Stimulated activated CD4-positive, alpha-beta T cell treated with anti-CD3 and anti-CD28 coated beads, Interleukin-12 subunit alpha, Interleukin-12 subunit beta, amount 100 ng/mL, for 4 hours (primary cell): ENCODE results near the gene IGFBP1.
"Not testable (repeated sequence)": the region's sequence is repeated elsewhere in the genome, so short reads cannot be mapped to it uniquely, and the experiment has no call there.

Experiments
- DNase-seq: peaks from one replicate; pipeline ENCODE4 v3.0.0-alpha.2; 2020

Gene IGFBP1

DNA sequence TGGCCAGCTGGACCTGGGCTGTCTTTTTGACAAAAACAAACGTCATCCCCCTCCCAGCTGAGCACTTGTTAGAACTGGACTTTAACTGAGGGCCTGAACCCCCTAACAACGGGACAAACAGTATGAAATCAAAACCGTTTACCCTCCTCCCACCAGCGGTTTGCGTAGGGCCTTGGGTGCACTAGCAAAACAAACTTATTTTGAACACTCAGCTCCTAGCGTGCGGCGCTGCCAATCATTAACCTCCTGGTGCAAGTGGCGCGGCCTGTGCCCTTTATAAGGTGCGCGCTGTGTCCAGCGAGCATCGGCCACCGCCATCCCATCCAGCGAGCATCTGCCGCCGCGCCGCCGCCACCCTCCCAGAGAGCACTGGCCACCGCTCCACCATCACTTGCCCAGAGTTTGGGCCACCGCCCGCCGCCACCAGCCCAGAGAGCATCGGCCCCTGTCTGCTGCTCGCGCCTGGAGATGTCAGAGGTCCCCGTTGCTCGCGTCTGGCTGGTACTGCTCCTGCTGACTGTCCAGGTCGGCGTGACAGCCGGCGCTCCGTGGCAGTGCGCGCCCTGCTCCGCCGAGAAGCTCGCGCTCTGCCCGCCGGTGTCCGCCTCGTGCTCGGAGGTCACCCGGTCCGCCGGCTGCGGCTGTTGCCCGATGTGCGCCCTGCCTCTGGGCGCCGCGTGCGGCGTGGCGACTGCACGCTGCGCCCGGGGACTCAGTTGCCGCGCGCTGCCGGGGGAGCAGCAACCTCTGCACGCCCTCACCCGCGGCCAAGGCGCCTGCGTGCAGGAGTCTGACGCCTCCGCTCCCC is at the start of gene IGFBP1:
TSS of gene IGFBP1 (plus strand) at position 304 of the 808 bp plus-strand sequence. CDS start at position 469, 165 bp downstream.
- DNase-seq = no peak

DNA sequence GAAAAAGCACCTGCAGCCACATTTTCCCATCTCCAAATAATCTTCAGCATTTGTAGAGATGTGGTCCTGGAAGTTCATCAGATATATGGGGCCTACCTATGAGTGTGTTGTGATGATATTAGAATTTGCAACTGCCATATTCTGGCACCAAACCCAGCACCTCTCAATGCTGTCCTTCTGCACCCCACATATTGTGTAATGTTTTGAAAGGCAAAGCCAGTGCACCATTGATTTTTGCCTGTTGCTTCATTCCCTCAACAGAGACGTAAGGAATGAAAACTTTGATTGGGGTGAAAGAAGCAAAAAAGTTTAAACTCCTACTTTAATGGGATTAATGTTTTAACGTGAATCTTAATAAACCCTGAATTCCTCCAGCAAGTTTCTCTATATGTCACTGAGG is 49.4 kb upstream of the IGFBP1 start:
- DNase-seq = not testable (repeated sequence)

DNA sequence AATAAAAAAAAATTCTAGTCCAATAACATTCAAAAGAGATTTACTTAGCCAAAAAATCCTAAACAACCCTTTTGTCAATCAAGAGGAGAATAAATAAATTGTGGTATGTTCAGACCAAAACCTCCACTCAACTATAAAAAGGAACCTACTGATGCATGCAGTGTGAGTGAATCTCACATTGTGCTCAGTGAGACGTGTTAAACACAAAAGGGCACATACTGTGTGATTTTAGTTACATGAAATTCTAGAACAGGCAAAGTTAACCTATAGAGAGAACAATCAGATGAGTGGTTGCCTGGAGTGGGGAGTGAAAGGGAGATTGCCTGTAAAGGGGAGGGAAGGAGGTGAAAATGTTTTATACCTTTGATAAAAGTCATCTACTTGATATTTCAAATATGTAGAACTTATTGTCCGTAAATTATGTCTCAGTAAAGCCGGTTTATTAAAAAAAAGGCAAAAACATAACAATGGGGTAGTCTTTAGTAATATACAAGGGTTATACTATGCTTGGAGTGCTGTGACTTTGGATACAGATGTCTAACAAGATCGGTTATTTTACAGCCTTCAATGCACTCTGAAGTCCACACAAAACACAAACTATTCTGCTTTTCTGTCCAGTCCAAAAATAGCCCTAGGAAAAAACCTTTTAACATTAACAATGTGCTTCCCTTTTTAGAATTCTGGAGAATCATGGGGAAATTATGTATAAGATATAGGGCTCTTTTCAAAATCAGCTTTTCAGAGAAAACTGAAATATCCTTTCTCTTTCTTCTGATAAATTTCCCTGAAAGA is 46.2 kb upstream of the IGFBP1 start:
- DNase-seq = not testable (repeated sequence)

DNA sequence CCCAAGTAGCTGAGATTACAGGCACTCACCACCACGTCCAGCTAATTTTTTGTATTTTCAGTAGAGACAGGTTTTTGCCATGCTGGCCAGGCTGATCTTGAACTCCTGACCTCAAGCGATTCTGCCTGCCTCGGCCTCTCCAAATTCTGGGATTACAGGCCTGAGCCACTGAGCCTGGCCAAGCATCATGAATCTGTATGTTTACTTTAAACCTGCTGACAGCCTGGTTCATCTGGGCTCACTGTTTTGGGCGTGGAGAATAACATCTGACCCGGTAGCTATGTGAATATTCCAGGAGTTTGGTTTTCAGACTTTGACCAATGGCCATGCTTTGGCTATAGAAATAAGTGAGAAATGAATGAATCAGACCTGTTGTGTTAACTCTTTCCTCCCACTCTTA is 41.8 kb upstream of the IGFBP1 start:
- not testable (repeated sequence) for DNase-seq

DNA sequence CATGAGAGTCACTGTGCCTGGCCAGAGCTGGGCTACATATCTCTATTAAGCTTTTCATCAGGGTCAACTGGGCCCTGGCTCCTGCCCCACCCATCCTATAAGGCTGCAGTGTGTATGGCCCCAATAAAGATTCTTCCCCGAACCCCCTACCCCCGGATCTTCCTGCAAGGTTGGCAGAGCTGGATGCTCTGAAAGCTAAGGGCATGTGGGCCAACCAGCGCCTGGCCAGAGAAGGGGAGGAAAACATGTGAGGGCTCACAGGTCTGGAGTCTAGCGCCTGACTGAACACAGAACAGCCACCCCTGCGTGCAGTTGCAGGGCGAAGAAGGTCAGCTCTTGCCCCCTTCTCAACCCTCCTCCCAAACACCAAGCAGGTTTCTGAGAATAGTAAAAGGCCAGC is 39.6 kb upstream of the IGFBP1 start:
- DNase-seq = not testable (repeated sequence)

DNA sequence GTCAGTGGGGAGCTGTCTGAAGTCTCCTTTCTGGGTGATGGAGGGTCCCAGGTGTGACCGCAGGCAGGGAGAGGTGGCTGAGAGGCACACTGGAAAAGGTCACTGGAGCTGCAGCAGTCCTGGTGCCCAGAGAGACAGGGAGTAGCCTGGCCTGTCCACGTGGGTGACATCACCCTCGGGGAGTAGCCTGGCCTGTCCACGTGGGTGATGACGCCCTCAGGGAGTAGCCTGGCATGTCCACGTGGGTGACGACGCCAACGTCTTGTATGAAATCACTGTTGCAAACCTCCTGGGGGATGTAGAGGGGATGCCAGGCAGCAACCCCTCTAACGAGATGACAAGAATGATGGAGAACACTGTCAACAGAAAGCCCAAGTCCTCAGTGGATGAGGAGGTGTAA is 35.3 kb upstream of the IGFBP1 start:
- not testable (repeated sequence) for DNase-seq

DNA sequence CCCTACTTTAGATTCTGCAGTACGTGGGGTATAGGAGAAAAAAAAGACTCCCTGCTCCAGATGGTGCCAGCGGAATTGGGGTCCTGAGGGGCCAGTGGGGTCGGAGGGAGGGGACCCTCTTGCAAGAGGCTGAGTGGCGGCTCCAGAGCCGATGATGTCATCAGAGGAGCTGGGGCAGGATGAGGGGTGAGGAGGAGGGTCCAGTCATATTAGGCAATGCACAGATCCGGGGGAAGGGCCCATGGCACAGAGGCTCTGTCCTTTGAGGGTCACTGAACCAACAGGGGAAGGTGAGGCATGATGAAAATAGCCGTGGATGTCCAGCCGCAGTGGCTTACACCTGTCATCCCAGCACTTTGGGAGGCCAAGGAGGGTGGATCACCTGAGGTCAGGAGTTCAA is 34.8 kb upstream of the IGFBP1 start:
- not testable (repeated sequence) for DNase-seq

DNA sequence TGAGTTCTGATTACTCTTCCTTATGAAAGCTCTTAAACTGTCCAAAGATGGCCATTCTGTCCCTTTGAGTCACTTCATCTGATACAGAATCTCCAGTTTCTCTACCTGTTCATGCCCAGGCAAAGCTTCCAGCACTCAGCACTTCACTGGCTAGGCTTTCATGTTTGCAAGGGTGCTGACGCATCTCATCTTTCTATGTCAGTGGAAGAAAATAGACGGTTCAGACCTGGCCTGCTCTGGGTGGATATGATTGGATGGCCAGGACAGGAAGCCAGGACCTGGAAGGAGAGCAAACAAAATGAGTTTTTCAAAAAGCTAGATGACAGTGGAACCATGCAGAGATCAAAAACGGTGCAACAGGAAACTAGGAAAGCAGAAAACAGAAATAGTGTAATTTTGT is 32.6 kb upstream of the IGFBP1 start:
- DNase-seq = not testable (repeated sequence)

DNA sequence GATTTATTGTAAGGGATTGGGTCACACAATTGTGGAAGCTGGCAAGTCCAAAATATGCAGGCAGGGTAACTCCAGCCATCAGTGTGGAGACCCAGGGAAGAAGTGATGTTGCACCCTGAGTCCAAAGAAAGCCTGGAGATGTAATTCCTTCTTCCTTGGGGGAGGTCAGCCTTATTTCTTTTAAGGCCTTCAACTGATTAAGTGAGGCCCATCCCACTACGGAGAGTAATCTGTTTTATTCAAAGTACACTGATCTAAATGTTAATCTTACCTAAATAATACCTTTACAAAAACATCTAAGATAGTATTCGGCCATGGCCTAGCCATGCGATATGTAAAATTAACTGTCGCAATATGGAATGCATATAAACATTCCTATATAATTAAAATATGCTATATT is 31.4 kb upstream of the IGFBP1 start:
- DNase-seq = not testable (repeated sequence)

DNA sequence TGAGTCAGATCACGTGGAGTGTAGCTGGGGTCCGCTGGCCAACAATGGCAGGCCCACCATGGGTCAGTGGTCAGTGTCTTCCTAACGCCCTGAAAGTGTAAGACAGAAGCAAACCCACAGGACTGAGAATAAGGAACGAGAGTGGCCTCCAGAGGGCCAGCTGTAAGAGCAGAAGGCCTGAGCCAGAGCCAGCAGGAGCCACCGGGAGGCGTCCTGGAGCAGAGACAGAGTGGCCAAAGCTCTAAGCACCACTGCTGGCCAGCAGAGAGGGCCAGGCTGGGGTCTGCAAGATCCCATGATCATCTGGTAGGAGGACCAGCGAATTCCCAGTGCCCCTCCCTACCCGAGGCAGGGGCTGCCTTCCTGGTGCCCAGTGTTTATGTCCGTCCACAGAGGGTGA is 24.6 kb upstream of the IGFBP1 start:
- no peak for DNase-seq

DNA sequence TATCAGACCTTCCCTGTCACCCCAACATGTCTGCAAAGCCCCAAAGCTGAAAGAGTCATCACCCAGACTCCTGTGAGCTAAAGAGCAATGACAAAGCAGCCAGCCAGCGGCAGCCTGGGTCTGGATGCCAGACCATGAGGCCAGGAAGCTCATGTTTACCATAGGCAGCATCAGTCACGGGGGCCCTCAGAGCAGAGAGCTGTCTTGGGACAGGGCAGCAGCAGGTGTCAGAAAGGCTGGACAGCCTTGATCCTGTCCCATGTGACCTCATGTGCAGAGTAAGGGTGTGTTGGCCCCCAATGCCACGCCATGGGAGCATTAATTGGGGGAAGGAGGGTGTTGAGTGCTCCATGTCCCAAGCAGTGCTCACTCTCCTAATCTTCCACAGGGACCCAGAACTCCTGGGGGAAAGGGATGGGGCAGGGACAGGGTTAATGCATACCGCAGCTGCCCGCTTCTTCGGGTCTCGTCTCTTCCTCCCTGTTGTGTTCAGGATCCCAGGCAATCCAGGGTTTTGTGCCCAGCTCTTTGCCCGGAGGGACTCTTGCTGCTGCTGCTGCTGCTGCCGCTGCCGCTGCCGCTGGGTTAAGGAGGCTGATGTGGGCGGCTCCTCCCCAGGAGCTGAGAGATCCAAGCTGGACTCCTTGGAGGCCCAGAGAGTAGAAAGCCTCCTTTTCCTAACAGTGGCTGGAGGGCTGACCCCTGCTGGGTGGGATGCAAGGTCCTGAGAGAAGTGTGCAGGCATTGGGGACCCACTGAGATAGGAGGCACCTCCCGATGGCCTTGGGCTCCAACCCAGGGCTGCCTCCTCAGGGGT is 22.5 kb upstream of the IGFBP1 start:
- DNase-seq = no peak

DNA sequence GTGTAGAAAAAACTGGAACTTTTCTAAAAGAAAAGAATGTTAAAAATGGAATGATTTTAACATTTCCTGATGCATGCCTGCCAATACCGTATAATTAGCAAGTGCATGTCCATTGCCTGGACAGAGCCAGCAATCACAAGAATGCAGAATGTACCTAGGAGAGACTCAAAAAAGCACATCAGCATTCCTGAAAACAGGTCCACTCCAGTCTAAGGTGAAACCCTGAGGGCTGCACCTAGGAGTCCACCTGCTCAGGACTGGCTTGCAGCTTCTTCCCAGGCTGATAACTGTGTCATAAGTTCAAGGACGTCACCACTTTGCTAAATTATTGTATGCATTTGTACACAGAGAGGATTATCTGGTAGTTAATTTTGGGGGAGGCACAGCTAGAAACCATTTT is 20.8 kb upstream of the IGFBP1 start:
- DNase-seq = no peak

DNA sequence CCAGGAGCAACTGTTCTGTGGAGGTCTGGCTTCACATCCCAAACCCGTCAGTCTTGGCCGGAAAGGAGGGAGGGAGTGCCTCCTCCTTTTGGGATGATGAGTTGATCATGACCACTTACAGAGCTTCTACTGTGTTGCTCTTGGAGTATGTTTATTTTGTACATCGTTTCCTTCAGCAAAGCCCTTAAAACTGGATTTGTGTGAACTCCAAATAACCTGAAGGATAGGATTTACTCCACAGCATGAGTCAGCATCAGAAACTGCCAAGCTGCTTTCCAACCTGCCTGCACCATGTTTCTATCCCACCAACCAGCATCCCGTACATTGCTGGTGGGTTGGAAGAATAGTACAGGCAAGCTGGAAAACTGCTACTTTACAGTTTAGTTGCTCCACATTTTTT is 18.9 kb upstream of the IGFBP1 start:
- no peak for DNase-seq

DNA sequence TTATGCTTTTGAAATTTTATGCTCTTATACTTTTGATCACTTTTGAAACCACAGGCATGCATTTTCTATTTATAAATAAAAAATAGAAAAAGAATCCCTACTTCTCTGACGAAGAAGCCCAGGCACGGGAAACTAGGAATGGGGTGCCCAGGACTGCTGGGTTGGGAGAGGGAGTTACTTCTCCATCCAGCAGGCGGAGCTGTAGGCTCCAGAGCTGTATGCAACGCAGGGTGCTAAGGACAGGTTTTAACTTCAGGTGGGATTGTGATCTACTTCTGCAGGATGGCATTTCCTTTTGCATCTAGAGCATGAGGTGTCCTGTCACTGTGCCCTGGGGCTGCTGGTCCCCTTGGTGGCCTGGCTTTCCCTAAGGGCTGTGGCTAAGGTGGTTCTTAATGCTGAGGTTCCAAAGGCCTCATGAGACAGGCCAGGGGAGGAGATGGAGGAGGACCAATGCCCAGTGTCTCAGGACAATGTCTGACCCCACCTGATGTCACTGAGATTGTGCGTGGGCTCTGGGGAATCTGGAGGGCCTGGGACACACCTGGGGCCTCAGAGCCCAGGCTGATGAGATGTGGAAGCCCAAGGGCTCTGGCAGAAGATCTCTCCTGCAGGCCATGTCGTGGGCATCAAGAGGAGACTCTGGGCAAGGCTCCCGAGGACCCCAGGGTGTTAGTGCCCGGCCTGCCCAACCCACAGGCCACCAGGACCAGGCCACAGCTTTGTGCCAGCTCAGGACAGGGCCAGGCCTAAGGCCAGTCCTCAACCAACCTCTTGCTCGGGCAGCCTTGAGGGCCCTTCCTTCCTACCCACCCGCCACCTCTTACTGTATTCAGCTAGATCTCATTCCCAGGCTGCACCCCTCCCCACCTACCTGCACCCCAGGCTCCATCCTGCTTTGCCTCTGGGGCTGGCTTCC is 15.9 kb upstream of the IGFBP1 start:
- DNase-seq = no peak

DNA sequence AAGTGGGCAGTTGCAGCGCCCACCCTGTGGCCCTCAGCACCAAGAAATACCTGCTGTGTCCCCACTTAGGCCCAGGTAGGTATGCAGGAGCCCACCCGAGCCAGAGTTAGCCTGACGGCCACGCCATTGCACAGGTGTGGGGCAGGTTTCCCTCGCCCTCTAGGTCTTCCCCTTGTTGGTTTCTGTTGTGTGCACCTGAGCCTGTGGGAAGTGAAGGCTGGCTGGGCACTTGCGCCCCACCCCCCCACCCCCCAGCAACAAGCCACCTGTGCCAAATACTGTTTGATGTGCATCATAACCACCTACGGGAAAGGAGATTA is 15.3 kb upstream of the IGFBP1 start, which contains the start of gene CCDC201:
TSS of gene CCDC201 (minus strand) at position 48 of the 320 bp plus-strand sequence. CDS start 75 bp downstream, outside the sequence.
- DNase-seq = no peak

DNA sequence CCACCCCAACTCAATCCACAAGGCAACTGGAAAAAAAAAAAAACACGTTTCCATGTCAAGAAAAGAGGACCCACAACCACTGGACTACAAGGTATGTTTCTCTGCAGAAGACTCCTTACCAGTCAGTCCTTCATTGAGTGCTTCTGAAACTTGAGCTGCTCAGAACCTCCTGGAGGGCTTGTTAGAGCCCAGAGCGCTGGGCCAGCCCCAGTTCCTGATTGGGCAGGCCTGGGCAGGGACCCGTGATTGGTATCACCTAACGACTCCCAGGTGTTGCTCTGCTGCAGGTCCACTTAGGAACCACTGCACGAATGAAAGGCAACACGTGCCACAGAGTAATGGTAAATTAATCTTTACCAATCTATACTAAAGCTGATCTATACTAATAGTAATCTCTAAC is 14.9 kb upstream of the IGFBP1 start:
- DNase-seq = no peak

DNA sequence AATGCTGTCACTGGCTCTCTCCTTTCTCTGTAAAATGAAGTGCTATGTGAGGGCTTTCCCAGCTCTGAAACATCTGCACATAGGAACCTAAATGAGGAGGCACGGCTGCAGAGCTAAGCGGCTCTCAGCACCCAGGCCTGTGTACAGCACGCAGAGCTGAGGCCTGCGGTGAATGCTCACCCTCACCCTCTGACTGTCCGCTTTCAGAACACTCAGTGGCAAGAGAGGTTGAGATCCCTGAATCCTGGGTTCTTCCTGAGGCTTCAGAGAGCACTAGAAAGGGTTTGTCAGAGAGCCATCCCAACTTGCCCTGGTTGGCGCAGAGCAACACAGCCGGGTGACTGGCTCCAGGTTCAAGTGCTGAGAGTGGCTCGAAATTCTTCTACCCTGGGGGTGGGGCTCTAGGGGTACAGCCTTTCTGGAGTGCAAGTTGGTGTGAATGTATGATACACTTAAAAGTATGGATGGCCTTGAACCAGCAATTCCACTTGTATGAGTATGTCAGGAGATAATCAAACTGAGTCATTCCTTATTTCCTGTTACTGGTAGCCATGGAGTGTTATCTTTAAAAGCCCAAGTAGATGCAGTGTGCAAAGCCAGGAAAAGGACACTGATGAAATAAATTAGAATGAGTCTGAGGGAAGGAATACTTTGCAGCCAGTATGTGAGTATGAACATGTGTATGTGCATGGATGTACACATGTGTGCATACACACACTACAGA is 13.7 kb upstream of the IGFBP1 start:
- no peak for DNase-seq

DNA sequence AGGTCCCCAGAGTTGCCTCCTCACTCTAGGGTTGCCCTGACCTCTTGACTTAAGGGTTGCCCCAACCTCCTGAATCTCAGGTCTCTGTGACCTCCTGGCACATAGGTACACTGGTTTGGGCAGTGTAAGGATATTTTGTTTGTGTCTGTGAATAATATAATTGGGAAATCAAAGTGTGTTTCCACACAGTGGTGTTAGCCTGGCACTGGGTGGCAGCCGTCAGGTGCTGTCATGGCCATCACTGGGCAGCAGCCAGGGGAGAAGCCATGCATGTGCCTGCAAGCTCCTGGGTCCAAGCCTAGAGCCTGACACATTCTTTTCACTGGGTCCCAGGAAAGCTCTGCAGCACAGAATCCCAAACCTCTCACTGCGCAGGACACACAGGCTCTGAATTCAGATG is 11.8 kb upstream of the IGFBP1 start:
- no peak for DNase-seq

DNA sequence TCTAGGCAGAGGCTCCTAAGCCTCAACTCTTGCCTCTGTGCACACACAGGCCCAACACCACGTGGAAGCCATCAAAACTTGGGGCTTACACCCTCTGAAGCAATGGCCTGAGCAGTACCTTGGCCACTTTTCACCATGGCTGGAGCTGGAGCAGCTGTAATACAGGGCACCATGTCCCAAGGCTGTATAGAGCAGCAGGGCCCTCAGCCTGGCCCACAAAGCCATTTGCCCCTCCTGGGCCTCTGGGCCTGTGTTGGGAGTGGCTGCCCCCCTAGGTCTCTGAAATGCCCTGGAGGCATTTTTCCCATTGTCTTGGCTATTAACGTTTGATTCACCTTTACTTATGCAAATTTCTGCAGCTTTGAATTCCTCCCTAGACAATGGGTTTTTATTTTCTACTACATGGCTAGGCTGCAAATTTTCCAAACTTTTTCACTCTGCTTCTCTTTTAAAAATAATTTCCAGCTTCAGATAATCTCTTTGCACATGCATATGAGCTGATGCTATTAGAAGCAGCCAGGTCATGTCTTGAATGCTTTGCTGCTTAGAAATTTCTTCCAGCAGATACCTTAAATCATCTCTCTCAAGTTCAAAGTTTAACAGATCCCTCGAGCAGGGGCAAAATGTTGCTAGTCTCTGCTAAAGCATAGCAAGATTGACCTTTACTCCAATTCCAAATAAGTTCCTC is 9.7 kb upstream of the IGFBP1 start:
- no peak for DNase-seq

DNA sequence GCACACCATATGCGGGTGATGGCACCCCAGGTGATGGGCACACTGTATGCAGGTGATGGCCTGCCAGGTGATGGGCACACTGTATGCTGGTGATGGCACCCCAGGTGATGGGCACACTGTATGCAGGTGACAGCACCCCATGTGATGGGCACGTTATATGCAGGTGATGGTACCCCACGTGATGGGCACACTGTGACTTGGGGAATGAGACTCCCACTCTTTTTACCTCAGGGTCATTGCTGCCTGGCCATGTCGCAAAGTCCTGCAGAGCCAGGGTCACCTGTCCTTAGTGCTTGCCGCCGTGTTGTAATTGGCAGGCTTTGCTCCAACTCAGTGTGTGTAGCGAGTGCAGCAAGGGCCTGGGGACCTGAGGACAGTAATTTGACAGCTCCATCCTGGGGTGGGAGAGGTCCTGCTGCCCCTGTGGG is 7.8 kb upstream of the IGFBP1 start:
- DNase-seq = no peak

DNA sequence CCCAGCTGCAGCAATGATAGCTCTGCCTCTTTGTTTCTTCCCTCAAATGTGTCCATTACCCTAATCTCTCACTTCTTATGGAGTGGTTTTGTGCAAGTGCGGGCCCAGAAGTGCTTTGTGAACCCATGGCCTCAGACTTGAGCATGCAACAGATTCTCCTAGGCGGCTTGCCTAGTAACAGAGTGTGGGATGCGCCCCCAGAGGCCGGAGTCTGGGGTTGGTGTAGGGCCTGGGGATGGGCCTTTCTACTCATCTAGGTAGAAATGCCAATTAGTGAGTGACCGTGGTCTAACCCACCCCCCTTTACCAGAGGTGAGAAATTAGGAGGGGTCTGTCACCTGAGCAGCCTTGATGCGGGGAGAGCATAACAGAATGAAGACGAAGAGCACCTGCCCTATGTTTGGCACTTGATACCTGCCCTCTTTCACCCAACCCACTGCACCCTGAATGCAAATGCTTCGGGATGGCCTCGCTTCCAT is 7.0 kb upstream of the IGFBP1 start:
- no peak for DNase-seq
